Renal cortex interstitium (tissue), 11 donors: ENCODE measurements around the gene RAD52. TPM values are rescaled to one million over a fixed set of nuclear protein-coding genes. Genes with fewer than 3 reads are reported as not detected.
"Not testable (repeated sequence)": the region's sequence is repeated elsewhere in the genome, so short reads cannot be mapped to it uniquely, and the experiment has no call there.

Experiments
- DNase-seq, 11 donors: peaks; one replicate each; pipeline ENCODE4 v3.0.0-alpha.2; 2013; ENCODE audit warnings: low read depth in 9 of 11, low spot score in 4 of 11; ENCODE audit errors: extremely low read depth in 1 of 11
- polyA plus RNA-seq, 3 donors: library from polyadenylated mRNA; unstranded; fragments of 120-200 nt; gene quantifications; one replicate each; pipeline ENCODE4 v1.2.1, GENCODE V29; 2013; ENCODE audit not compliant: insufficient read length in 3 of 3

RAD52 gene
- polyA plus RNA-seq, 3 donors, result 25.7 to 47.0 (median 30.7) TPM

DNA sequence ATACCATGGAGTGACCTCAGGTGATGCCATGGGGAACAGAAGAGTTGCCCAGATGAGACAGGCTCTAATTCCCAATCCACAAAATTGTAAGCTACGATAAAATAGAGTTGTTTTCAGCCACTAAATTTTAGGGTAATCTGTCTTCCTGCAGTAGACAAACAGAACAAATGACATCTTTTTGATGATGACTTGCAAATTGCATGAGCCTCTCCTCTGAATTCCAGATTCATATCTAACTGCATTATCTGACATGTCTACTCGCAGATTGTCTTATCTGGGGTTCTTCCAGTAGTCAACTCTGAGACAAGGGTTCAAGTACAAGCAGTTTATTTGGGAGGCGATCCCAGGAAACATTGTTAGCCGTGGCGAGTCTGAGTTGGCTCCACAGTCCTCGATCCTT lies 27.1 kb upstream of the RAD52 start:
- no peak for DNase-seq

GRCh38 chr12:974271-974862 lies 24.9 kb upstream of the RAD52 start:
- no peak for DNase-seq

- DNase-seq, result no peak
Observed at GRCh38 chr12:971991-972390, 22.5 kb upstream of the RAD52 start.

DNA sequence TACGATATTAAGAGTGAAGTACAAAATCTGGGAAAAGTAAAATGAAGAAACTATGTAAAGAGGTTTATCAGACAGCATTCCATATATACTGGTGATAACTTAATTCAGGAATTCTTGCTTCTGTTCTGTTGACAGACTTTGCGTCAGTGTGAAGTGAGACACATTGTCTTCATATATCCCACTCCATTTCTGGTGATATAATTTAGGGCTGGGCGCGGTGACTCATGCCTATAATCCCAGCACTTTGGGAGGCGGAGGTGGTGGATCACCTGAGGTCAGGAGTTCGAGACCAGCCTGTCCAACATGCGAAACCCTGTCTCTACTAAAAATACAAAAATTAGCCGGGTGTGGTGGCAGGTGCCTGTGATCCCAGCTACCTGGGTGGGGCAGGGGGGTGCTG lies 20.3 kb upstream of the RAD52 start:
- no peak for DNase-seq

DNA sequence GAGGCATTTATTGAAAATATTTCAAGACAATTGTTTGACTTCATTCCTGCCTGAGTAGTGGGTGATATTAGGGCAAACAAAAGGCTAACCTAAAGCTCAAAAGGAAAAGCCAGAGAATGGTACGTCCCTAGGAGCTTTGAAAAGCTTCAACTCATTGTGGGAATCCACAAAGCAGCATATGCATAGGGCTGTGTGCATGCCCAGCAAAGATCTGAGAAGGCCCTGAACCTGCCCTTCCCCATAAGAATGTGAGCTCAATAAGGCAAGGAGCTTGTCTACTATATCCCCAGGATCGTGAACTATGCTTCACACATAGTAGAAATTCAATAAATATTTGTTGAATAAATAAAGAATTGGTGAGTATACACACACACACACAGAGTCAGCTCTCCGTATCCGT lies 19.1 kb upstream of the RAD52 start:
- no peak for DNase-seq

- no peak for DNase-seq
Observed at GRCh38 chr12:967641-968040, 18.1 kb upstream of the RAD52 start.

DNA sequence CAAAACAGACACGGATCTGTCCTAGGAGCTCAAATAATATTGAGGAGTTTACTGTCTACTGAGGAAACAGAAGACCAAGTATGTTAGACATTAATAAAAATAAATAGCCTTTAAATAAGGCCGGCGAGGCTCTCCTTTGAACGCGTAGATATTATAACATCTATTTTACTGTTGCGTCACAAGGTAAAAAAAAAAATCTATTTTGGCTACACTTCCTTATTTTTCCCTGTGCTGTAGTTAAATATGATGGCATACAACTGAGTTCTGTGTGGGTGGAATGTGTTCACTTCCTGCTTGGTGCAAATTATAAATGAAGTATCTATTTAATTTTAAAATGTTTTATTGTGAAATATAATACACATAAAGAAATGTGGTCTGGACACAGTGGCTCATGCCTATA lies 17.2 kb upstream of the RAD52 start:
- DNase-seq, result no peak

DNA sequence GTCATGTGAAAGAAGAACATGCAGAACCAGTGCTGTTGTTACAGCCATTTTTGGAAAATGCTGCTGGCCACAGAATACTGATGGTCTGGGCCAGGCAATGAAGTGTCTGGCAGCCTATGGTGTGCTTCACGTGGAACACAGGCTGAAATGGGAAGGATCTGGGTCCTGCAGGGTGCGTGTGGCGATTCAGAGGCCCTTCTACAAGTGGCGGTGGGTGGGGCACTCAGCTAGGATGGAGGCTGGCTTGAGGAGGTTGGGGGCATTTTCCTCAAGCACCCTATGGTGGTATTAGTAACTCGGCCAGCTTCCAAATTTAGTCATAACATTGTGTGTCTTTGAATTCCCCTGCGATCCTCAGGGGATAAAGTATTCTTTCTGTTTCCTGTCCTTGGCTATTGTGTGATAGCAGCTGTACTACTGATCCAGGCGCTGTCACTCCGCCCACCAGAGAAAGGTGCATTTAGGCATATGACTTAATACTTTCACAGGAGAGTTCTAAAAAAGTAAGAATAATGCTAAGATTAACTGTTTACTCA lies 9.2 kb upstream of the RAD52 start:
- no peak for DNase-seq

DNA sequence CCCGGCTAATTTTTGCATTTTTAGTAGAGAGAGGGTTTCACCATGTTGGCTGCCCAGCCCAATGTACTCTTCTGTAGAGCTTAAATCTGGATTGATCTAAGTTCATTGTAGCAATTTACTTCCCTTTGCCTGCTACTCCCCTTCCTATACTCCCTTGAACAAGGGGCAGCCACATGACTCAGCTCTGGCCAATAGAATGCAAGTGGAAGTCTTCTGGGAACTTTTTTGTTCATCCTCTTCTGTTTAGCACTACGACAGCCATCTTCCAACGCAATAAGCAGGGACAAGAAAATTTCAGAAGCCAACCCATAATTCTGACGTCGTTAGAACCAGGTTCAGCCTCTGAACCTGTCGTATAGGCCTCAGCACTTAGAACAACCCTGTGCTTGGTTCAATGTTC lies 6.4 kb upstream of the RAD52 start:
- no peak for DNase-seq

GRCh38 chr12:954741-955140 lies 5.2 kb upstream of the RAD52 start:
- no peak for DNase-seq

DNA sequence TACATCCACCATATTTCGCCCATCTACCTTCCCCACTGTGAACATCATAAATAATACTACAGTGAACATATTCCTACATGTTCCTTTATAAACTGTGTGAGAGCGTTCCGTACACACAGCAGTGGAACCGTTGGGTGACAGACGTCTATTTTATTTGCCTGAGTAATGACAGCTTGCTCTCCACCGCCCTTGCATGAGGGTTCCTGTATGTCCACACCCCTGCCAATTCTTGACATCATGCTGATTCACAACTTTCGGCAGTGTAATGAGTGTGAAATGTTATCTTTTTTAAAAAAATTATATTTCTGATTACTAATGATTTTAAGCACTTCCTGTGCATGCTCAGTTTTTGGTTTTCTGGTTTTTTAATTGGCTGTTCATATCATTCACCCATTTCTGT lies 4.3 kb upstream of the RAD52 start:
- no peak for DNase-seq

DNA sequence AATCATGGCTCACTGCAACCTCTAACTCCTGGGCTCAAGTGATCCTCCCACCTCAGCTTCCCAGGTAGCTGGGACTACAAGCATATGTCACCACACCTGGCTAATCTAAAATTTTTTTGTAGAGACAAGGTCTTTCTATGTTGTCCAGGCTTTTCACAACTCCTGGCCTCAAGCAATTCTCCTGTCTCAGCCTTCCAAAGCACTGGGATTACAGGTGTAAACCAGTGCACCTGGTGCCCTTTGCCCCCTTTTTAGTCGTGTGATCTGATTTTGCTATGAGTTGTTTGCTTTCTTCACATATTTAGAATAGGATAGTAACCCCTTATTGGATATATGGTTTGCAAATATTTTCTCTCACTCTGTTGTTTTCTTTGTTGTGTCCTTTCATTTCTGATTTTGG lies 1.7 kb upstream of the RAD52 start:
- no peak for DNase-seq

- no peak for DNase-seq
Observed at GRCh38 chr12:948238-948637, 1.3 kb downstream of the RAD52 start.

DNA sequence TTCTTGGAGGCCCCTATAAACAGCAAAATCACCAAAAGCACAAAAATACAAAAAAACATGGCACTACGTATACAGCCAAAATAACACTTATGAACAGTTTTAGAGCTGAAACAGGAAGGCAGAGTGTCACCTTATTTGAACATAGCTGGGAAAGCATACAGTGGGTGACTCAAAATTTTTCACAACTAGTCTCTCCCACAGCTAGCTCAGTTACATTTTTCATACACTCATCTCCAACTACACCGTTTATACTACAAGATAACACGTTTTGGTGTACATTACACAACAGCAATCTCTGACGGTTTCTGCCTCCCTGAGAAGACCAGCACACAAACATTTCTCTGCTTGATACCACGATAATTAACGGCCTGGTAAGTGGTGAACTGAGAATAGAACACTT lies 2.9 kb downstream of the RAD52 start:
- DNase-seq, result no peak

GRCh38 chr12:946212-946611 lies 3.3 kb downstream of the RAD52 start:
- DNase-seq, result no peak

DNA sequence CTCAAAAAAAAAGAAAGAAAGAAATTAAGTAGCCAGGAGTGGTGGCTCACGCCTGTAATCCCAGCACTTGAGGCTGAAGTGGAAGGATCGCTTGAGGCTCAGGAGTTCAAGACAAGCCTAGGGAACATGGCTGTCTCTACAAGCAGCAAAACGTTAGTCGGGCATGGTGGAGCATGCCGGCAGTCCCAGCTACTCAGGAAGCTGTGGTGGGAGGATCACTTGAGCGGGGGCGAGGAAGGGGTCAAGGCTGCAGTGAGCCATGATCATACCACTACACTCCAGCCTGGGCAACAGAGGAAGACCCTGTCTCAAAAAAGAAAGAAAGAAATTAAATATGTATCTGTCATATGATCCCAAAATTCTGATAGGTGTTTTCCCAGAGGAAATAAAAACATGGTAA lies 5.3 kb downstream of the RAD52 start:
- no peak for DNase-seq

- no peak for DNase-seq
Observed at GRCh38 chr12:943051-943450, 6.4 kb downstream of the RAD52 start.

- DNase-seq, result no peak
Observed at GRCh38 chr12:938810-939209, 10.7 kb downstream of the RAD52 start.

- no peak for DNase-seq
Observed at GRCh38 chr12:936377-937345, 12.8 kb downstream of the RAD52 start.

- not testable (repeated sequence) for DNase-seq
Observed at GRCh38 chr12:935891-936290, 13.6 kb downstream of the RAD52 start.
